K562 (cell line): Measurements from ENCODE around the gene CDC25B. TPM values are rescaled to one million over a fixed set of nuclear protein-coding genes. Genes with fewer than 3 reads are reported as not detected.

ENCODE experiments used
- JUND ChIP-seq, 2 experiments: IDR thresholded peaks; 2 replicates in 1 of 2; 3 replicates in 1 of 2; pipeline ENCODE4 v1.6.1; 2011; ENCODE audit warnings: borderline replicate concordance in 2 of 2, low read depth in 2 of 2, low read length in 2 of 2, improper control_type of control experiment in 1 of 2, missing biosample characterization in 1 of 2, missing genetic modification characterization in 1 of 2, missing genetic modification reagents in 1 of 2
- RBM15 ChIP-seq: fragments of 200-400 bp; formaldehyde crosslinking; IDR thresholded peaks from 2 replicates; pipeline ENCODE4 v1.6.1; 2018; ENCODE audit warnings: mild to moderate bottlenecking, low read length, moderate library complexity; ENCODE audit not compliant: insufficient read depth
- SAFB ChIP-seq: fragments of 200-400 bp; formaldehyde crosslinking; IDR thresholded peaks from 2 replicates; pipeline ENCODE4 v1.6.1; 2017; ENCODE audit warnings: low read depth, low read length, borderline replicate concordance
- SNRNP70 ChIP-seq: fragments of 200-400 bp; formaldehyde crosslinking; optimal IDR thresholded peaks from 2 replicates; pipeline ENCODE3; 2017; ENCODE audit warnings: low read depth, low read length
- ZNF583 ChIP-seq: fragments of 250-450 bp; sonication (Bioruptor Pico); IDR thresholded peaks from 2 replicates; pipeline ENCODE4 v1.4.0; 2020
- ZNF695 ChIP-seq: fragments of 450-650 bp; formaldehyde crosslinking; IDR thresholded peaks from 2 replicates; pipeline ENCODE4 v1.4.0; 2020; ENCODE audit warnings: mild to moderate bottlenecking, moderate library complexity
- polyA plus RNA-seq, 8 experiments: library from polyadenylated mRNA; depleted of rRNA in 4 of 8; stranded (reverse) in 5 of 8; unstranded in 3 of 8; fragments of >200 nt; fragmentation: Nextera tagmentation in 2 of 8; fragmentation: Illumina TruSeq in 1 of 8; extraction: Ambion mirVana in 2 of 8; extraction: Trizol in 1 of 8; gene quantifications; 2 replicates each; pipeline versions ENCODE4 v1.2.1 to v1.2.3, GENCODE V29; 2011 to 2014; ENCODE audit warnings: inconsistent platforms in 1 of 8, missing spikeins in 1 of 8
- total RNA-seq, 7 experiments: library from RNA; depleted of rRNA in 6 of 7; stranded (reverse); fragments of >200 nt in 6 of 7; fragmentation: Illumina TruSeq in 2 of 7; extraction: Trizol in 2 of 7; gene quantifications; 2 replicates each; pipeline versions ENCODE4 v1.2.1 to v1.2.3, GENCODE V29; 2011 to 2021; ENCODE audit warnings: low replicate concordance in 1 of 7
- TF ChIP-seq, protein P1 (sequence below), 2 experiments: fragments of 450-650 bp; formaldehyde crosslinking in 1 of 2; IDR thresholded peaks; 2 replicates each; pipeline versions ENCODE4 v1.4.0 to v1.6.1; 2014 to 2020; ENCODE audit warnings: mild to moderate bottlenecking in 2 of 2, borderline replicate concordance in 1 of 2, low read depth in 1 of 2
- TF ChIP-seq, protein P2 (sequence below), 2 experiments: IDR thresholded peaks; 2 replicates each; pipeline ENCODE4 v1.6.1; 2011; ENCODE audit warnings: borderline replicate concordance in 1 of 2, control low read depth in 1 of 2, low read depth in 1 of 2, low read length in 1 of 2, mild to moderate bottlenecking in 1 of 2, mixed read lengths in 1 of 2, moderate library complexity in 1 of 2; ENCODE audit not compliant: insufficient read depth in 1 of 2, insufficient read length in 1 of 2, poor library complexity in 1 of 2, severe bottlenecking in 1 of 2; ENCODE audit errors: extremely low read depth in 1 of 2
- TF ChIP-seq, protein P3 (sequence below): IDR thresholded peaks from 2 replicates; pipeline ENCODE4 v1.6.1; 2011; ENCODE audit warnings: borderline replicate concordance, low read depth, mild to moderate bottlenecking, moderate library complexity, low read length; ENCODE audit not compliant: insufficient read depth, poor library complexity, severe bottlenecking
- TF ChIP-seq, protein P4 (sequence below): sonication (generic); formaldehyde crosslinking; IDR thresholded peaks from 2 replicates; pipeline ENCODE4 v1.9.0; 2022; ENCODE audit warnings: mild to moderate bottlenecking, missing genetic modification reagents
- TF ChIP-seq, protein P5 (sequence below): fragments of 250-450 bp; sonication (Bioruptor Pico); IDR thresholded peaks from 2 replicates; pipeline ENCODE4 v1.4.0; 2020; ENCODE audit warnings: mild to moderate bottlenecking

The CDC25B gene
- total and polyA plus RNA-seq, 9 of the 15 experiments (the other 6 are each of a cell fraction or from before 2014, with no cell fraction given), result 2.3 to 35.7 (median 9.5) TPM

DNA sequence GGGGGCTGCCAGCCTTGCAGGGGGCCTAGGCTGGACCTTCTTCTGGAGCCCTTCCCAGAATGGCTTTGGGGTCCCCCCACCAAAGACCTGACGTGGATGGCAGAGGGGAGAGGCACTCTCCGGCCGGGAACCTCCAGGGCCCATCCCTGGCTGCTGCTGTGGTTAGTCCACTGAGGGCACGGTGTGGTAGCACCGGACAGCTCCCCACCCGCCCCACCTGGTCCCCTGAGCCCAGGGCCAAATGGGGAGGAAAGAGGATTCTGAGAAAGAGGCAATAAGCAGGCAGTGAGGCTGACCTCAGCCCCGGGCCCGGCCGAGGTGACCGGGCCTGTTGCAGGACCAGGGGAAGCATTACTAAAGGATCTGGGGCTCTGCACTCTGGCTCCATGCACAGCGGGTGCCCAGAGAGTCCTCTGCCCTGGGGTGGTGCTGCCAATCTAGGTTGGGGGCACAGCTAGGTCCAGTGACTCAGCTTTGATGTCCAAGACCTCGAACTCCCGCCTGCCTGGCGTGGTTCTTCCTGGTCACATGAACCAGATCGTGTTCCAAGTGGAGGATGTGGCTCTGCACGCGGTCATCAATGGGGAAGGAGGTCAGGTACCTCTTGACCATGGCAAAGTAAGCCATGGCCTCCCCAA is 11.8 kb upstream of the CDC25B start (continued):
- TF ChIP-seq, protein P1, sequence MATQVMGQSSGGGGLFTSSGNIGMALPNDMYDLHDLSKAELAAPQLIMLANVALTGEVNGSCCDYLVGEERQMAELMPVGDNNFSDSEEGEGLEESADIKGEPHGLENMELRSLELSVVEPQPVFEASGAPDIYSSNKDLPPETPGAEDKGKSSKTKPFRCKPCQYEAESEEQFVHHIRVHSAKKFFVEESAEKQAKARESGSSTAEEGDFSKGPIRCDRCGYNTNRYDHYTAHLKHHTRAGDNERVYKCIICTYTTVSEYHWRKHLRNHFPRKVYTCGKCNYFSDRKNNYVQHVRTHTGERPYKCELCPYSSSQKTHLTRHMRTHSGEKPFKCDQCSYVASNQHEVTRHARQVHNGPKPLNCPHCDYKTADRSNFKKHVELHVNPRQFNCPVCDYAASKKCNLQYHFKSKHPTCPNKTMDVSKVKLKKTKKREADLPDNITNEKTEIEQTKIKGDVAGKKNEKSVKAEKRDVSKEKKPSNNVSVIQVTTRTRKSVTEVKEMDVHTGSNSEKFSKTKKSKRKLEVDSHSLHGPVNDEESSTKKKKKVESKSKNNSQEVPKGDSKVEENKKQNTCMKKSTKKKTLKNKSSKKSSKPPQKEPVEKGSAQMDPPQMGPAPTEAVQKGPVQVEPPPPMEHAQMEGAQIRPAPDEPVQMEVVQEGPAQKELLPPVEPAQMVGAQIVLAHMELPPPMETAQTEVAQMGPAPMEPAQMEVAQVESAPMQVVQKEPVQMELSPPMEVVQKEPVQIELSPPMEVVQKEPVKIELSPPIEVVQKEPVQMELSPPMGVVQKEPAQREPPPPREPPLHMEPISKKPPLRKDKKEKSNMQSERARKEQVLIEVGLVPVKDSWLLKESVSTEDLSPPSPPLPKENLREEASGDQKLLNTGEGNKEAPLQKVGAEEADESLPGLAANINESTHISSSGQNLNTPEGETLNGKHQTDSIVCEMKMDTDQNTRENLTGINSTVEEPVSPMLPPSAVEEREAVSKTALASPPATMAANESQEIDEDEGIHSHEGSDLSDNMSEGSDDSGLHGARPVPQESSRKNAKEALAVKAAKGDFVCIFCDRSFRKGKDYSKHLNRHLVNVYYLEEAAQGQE (IDR thresholded peaks at IDR 0.05; ENCODE audit: borderline replicate concordance), result 0 out of 2 replicates have a peak, but pooled peaks have one; percentile 19
- TF ChIP-seq, protein P1 (CRISPR knock-in tag; IDR thresholded peaks at IDR 0.05; ENCODE audit: low read depth), result no peak
- TF ChIP-seq, protein P2, sequence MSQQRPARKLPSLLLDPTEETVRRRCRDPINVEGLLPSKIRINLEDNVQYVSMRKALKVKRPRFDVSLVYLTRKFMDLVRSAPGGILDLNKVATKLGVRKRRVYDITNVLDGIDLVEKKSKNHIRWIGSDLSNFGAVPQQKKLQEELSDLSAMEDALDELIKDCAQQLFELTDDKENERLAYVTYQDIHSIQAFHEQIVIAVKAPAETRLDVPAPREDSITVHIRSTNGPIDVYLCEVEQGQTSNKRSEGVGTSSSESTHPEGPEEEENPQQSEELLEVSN (IDR thresholded peaks at IDR 0.05; ENCODE audit: borderline replicate concordance in 1 of 2, extremely low read depth in 1 of 2, insufficient read depth in 1 of 2, insufficient read length in 1 of 2, low read depth in 1 of 2, low read length in 1 of 2, poor library complexity in 1 of 2, severe bottlenecking in 1 of 2), result peak in 1 of 2 experiments; percentile 36
- no peak for TF ChIP-seq JUND (IDR thresholded peaks at IDR 0.05; ENCODE audit: borderline replicate concordance, low read depth, low read length)
- TF ChIP-seq JUND (tag; IDR thresholded peaks at IDR 0.05; ENCODE audit: borderline replicate concordance, low read depth, low read length), result no peak
- TF ChIP-seq, protein P3, sequence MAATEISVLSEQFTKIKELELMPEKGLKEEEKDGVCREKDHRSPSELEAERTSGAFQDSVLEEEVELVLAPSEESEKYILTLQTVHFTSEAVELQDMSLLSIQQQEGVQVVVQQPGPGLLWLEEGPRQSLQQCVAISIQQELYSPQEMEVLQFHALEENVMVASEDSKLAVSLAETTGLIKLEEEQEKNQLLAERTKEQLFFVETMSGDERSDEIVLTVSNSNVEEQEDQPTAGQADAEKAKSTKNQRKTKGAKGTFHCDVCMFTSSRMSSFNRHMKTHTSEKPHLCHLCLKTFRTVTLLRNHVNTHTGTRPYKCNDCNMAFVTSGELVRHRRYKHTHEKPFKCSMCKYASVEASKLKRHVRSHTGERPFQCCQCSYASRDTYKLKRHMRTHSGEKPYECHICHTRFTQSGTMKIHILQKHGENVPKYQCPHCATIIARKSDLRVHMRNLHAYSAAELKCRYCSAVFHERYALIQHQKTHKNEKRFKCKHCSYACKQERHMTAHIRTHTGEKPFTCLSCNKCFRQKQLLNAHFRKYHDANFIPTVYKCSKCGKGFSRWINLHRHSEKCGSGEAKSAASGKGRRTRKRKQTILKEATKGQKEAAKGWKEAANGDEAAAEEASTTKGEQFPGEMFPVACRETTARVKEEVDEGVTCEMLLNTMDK, result no peak
- TF ChIP-seq, protein P4, sequence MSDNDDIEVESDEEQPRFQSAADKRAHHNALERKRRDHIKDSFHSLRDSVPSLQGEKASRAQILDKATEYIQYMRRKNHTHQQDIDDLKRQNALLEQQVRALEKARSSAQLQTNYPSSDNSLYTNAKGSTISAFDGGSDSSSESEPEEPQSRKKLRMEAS (CRISPR knock-in tag), result peak; percentile 11; the same call in 1 of the 2 replicates
- TF ChIP-seq RBM15, result no peak
- TF ChIP-seq SNRNP70, result no peak
- no peak for TF ChIP-seq ZNF583 (CRISPR knock-in tag)
- TF ChIP-seq ZNF695, result no peak
- TF ChIP-seq, protein P5, sequence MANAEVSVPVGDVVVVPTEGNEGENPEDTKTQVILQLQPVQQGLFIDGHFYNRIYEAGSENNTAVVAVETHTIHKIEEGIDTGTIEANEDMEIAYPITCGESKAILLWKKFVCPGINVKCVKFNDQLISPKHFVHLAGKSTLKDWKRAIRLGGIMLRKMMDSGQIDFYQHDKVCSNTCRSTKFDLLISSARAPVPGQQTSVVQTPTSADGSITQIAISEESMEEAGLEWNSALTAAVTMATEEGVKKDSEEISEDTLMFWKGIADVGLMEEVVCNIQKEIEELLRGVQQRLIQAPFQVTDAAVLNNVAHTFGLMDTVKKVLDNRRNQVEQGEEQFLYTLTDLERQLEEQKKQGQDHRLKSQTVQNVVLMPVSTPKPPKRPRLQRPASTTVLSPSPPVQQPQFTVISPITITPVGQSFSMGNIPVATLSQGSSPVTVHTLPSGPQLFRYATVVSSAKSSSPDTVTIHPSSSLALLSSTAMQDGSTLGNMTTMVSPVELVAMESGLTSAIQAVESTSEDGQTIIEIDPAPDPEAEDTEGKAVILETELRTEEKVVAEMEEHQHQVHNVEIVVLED (CRISPR knock-in tag), result no peak
- no peak for TF ChIP-seq SAFB
